SK-N-SH (cell line): Measurements from ENCODE around the gene NHS.

ENCODE experiments used
- EP300 ChIP-seq, 2 experiments: IDR thresholded peaks; 2 replicates each; pipeline versions ENCODE4 v1.4.0 to v1.6.1; 2012; ENCODE audit warnings: borderline replicate concordance in 1 of 2, low read depth in 1 of 2, low read length in 1 of 2
- TF ChIP-seq, protein P1 (sequence below): fragments of 200-600 bp; sonication (generic); IDR thresholded peaks from 2 replicates; pipeline ENCODE4 v1.6.1; 2017; ENCODE audit warnings: antibody characterized with exemption, mild to moderate bottlenecking, moderate library complexity

DNA sequence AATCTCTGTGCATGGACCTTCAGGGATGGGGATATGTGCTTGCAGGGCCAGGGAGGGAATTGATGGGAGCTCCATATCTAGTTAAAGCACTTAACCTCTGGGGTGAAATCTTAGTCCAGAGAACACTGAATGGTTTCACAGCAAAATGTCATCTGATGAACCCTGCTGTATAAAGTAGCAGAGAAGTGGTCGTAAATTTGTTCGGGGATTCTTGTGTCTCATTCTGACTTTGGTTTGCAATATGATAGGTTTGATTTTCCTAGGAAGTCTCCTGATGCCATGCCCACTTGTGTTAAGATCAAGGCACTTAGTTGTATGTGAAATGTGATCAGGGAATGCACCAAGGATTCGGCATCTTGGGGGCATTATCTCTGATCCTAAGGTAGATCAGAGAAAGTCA is 96.9 kb downstream of the NHS start:
- no peak for TF ChIP-seq EP300 (IDR thresholded peaks at IDR 0.05; ENCODE audit: borderline replicate concordance in 1 of 2, low read depth in 1 of 2, low read length in 1 of 2)
- TF ChIP-seq, protein P1, sequence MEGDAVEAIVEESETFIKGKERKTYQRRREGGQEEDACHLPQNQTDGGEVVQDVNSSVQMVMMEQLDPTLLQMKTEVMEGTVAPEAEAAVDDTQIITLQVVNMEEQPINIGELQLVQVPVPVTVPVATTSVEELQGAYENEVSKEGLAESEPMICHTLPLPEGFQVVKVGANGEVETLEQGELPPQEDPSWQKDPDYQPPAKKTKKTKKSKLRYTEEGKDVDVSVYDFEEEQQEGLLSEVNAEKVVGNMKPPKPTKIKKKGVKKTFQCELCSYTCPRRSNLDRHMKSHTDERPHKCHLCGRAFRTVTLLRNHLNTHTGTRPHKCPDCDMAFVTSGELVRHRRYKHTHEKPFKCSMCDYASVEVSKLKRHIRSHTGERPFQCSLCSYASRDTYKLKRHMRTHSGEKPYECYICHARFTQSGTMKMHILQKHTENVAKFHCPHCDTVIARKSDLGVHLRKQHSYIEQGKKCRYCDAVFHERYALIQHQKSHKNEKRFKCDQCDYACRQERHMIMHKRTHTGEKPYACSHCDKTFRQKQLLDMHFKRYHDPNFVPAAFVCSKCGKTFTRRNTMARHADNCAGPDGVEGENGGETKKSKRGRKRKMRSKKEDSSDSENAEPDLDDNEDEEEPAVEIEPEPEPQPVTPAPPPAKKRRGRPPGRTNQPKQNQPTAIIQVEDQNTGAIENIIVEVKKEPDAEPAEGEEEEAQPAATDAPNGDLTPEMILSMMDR: no peak
